ENCODE measurements around the gene PRAMEF6.
"Not testable (repeated sequence)": the region's sequence is repeated elsewhere in the genome, so short reads cannot be mapped to it uniquely, and the experiment has no call there.

PRAMEF6 gene

GRCh38 chr1:12947480-12947879, at the start of gene PRAMEF6:
Gene PRAMEF6, minus strand, starts transcription at chr1:12947580. Its CDS starts 5,062 bp downstream, at chr1:12942518.
- H3K36me3 Mint-ChIP-seq (ENCODE audit: low read depth) = not testable (repeated sequence)

DNA sequence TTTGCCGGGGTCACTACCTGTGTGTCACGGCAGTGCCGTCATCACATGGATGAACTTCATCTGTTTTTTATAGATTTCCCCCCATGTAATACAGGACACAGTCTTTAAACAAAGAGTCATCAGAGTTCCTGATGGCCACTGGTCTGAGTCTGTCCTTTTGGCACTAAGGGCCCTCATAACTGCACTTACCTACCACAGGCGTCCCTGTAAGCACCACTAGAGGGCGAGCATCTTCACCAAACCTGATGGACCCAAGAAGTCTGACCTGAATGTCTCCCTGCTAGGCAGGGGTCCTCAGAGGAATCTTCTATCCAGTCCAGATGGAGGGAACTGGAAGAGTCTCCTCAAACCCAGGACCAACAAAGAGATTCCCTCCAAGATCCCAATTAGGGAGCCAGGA, 23.0 kb downstream of the PRAMEF6 start:
- not testable (repeated sequence) for H3K36me3 Mint-ChIP-seq (ENCODE audit: low read depth); H3K4me3 Mint-ChIP-seq; H3K27me3 Mint-ChIP-seq; H3K27ac Mint-ChIP-seq; H3K9me3 Mint-ChIP-seq; H3K4me1 Mint-ChIP-seq (ENCODE audit: low read depth)

More at GRCh38 chr1:12947480-12947879, at the start of gene PRAMEF6:
- not testable (repeated sequence) for H3K9me3 Mint-ChIP-seq; H3K27me3 Mint-ChIP-seq; H3K4me1 Mint-ChIP-seq (ENCODE audit: low read depth); H3K4me3 Mint-ChIP-seq; H3K27ac Mint-ChIP-seq

DNA sequence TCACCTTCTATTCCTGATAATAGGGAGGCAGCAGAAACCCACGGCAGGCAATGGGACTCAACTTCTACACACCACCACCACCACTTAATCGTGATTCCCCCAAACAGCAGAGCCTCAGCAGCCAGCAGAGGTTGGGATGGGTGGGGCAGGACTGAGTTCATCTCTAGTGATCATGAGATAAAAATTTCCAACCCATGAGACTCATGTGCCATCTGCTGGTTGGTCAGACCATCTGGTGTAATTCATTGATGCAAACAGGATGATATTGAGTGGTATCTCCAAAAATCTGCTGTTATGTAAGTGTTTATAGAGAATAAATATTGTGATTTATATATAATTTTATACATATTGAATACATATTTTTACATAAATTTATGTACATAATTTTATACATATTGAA, 25.6 kb downstream of the PRAMEF6 start:
- not testable (repeated sequence) for H3K4me3 Mint-ChIP-seq; H3K27ac Mint-ChIP-seq; H3K36me3 Mint-ChIP-seq (ENCODE audit: low read depth); H3K4me1 Mint-ChIP-seq (ENCODE audit: low read depth); H3K27me3 Mint-ChIP-seq; H3K9me3 Mint-ChIP-seq

- H3K4me1 Mint-ChIP-seq (ENCODE audit: low read depth) = not testable (repeated sequence)
These were observed 31.1 kb downstream of the PRAMEF6 start, which contains the start of gene PRAMEF7 for GRCh38 chr1:12916310-12916709. Gene PRAMEF7, plus strand, starts transcription at chr1:12916610. Its CDS starts 1,083 bp downstream, at chr1:12917693.

DNA sequence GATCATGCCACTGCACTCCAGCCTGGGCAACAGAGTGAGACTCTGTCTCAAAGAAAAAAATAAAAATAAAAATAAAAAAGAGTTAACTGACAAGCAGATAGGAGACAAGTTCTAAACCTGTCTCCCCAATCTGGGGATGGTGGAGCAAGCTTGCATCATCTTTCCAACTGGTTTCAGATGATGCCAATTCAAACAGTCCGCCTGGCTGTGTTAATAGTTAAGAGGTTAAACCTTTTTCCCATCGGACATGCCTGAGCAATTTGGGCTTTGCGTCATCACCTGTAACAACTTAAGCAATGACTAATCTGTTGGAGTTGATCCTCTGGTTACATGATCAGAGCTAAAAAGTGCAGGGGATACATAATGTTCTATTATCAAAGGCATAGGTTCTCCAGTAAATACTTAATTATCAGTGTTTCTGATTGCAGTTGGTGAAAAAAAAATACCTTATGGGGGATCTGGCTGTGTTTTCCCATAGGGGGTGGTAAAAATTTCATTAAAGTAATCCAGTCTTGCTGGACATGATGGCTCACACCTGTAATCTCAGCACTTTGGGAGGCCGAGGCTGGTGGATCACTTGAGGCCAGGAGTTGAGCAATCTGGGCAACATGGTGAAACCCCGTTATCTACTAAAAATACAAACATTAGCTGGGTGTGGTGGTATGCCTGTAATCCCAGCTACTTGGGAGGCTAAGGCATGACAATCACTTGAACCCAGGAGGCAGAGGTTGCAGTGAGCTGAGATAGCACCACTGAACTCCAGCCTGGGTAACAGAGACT, 43.4 kb downstream of the PRAMEF6 start:
- H3K4me1 Mint-ChIP-seq (ENCODE audit: low read depth); H3K9me3 Mint-ChIP-seq; H3K27me3 Mint-ChIP-seq; H3K36me3 Mint-ChIP-seq (ENCODE audit: low read depth); H3K4me3 Mint-ChIP-seq; H3K27ac Mint-ChIP-seq: not testable (repeated sequence)

More at GRCh38 chr1:12916310-12916709, 31.1 kb downstream of the PRAMEF6 start, which contains the start of gene PRAMEF7:
- H3K9me3 Mint-ChIP-seq; H3K27ac Mint-ChIP-seq; H3K4me3 Mint-ChIP-seq; H3K27me3 Mint-ChIP-seq; H3K36me3 Mint-ChIP-seq (ENCODE audit: low read depth): not testable (repeated sequence)

GRCh38 chr1:12899186-12899585, 48.2 kb downstream of the PRAMEF6 start:
- not testable (repeated sequence) for H3K4me3 Mint-ChIP-seq; H3K27ac Mint-ChIP-seq; H3K9me3 Mint-ChIP-seq; H3K27me3 Mint-ChIP-seq; H3K36me3 Mint-ChIP-seq (ENCODE audit: low read depth); H3K4me1 Mint-ChIP-seq (ENCODE audit: low read depth)

GRCh38 chr1:12898170-12898569, 49.2 kb downstream of the PRAMEF6 start, which contains the start of gene PRAMEF10:
Gene PRAMEF10, minus strand, starts transcription at chr1:12898270. Its CDS starts 2,423 bp downstream, at chr1:12895847.
- H3K27ac Mint-ChIP-seq; H3K4me3 Mint-ChIP-seq; H3K4me1 Mint-ChIP-seq (ENCODE audit: low read depth); H3K9me3 Mint-ChIP-seq; H3K36me3 Mint-ChIP-seq (ENCODE audit: low read depth); H3K27me3 Mint-ChIP-seq: not testable (repeated sequence)
